Measurements from ENCODE around the gene GBE1.

- TF ChIP-seq CTCF (IDR thresholded peaks at IDR 0.05) (no peak), POLR2AphosphoS5 (IDR thresholded peaks at IDR 0.05; ENCODE audit: low read depth, low read length) (no peak), FOSL2 (IDR thresholded peaks at IDR 0.05; ENCODE audit: borderline replicate concordance, low read depth) (no peak), RFX5 (IDR thresholded peaks at IDR 0.05; ENCODE audit: low read length) (no peak), JUND (IDR thresholded peaks at IDR 0.05) (no peak), EZH2phosphoT487 (IDR thresholded peaks at IDR 0.05; ENCODE audit: borderline replicate concordance, low read depth) (no peak), ELF1 (IDR thresholded peaks at IDR 0.05) (no peak), CHD2 (IDR thresholded peaks at IDR 0.05; ENCODE audit: low read length, partially characterized antibody) (no peak), TEAD4 (IDR thresholded peaks at IDR 0.05; ENCODE audit: borderline replicate concordance, insufficient read depth) (no peak), REST (IDR thresholded peaks at IDR 0.05; ENCODE audit: low read depth, low read length) (no peak), ZBTB33 (IDR thresholded peaks at IDR 0.05; ENCODE audit: borderline replicate concordance, low read depth) (no peak), RAD21 (IDR thresholded peaks at IDR 0.05; ENCODE audit: low read length) (no peak)
Observed at GRCh38 chr3:81761904-81762580, 597 bp upstream of the GBE1 start.
